NCI-H1417 (cell line): ENCODE results near the gene PPP1R7.
"Not testable (repeated sequence)": the region's sequence is repeated elsewhere in the genome, so short reads cannot be mapped to it uniquely, and the experiment has no call there.

ENCODE experiments used
- DNase-seq, 3 experiments: peaks; one replicate each; lab custom pipeline; 2025; lab: John Stamatoyannopoulos, UW

Gene PPP1R7

DNA sequence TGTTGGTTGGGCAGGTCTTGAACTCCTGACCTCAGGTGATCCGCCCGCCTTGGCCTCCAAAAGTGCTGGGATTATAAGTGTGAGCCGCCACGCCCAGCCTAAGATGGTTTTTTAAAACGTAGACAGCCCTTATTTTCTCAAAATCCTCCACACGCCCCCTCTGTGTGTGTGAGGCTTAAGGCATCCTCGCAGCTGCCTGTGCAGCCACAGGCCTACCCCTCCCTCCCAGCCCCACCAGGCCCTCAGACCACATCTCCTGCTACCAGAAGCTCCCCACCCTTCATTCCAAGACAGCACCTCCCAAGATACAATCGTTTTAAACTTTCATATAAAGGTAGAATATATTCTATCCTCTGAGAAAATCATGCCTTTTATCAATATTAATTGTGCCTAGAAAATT is 43.0 kb downstream of the PPP1R7 start:
- no peak for DNase-seq

DNA sequence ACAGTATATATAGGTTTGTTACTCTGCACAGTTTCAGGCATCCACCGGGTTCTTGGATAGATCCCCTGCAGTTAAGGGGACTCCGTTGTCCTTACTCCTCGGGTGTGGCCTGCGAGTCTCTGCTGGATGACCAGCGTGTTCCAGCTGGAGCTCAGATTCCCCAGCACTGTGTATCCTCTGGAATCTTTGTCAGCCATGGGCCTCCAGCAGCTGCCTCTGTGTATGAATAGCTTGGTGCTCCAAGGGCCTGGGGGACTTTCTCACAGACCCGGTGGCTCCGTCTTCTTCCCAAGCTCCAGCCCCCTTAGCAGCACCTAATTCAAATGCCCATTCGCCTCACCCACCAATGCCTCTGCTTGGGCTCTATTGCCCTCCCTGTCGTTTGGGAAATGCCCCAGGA is 44.5 kb downstream of the PPP1R7 start:
- DNase-seq: no peak

DNA sequence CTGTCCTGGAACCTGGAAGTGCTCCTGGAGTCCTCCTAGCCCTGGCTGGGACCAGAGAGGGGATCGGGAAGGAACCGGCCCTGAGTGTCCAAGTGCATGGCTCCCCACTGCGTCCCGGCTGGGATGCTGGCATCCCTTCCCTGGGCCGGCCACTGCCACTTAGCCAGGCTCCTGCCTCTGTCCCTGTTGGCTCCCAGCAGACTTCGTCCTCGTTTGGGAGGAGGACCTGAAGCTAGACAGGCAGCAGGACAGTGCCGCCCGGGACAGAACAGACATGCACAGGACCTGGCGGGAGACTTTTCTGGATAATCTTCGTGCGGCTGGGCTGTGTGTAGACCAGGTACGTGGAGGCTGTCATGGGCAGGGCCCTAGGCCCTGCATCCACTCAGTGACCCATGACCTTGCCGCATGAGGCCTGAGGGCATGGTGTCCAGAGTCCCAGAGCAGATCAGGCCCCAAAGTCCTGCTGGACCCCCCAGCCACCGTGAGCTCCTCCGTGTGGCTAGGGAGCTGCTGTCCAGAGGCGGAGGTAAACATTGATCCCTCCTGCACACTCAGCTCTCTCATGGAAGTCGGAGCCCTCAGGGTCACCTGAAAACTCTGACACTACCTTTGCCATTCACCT is 45.4 kb downstream of the PPP1R7 start:
- no peak for DNase-seq

DNA sequence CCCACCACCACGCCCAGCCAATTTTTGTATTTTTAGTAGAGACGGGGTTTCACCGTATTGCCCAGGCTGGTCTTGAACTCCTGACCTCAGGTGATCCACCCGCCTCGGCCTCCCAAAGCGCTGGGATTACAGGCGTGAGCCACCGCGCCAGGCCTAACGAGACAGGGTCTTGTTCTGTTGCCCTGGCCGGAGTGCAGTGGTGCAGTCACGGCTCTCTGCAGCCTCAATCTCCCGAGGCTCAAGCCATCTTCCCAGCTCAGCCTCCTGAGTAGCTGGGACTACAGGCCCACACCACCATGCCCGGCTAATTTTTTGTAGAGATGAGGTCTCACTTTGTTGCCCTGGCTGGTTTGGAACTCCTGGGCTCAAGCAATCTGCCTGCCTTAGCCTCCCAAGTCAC is 47.0 kb downstream of the PPP1R7 start:
- DNase-seq: not testable (repeated sequence)

DNA sequence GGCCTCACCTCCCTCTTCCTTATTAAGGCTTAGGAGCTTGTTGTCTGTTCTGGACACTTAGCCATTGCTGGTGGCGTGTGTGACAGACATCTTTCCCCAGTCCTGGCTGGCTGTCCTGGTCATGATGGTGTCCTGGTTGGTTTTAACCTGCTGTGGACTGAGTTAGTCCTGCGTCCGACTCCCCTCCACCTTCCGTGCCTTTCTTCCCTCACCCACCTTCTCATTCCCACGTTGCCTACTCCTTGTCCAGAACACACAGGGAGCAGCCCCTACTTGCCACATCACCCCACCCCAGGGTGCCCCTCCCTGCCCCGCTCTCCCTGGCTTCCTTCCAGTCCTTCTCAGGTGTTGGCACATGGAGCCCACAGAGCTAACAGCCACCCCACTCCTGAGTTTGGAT is 47.7 kb downstream of the PPP1R7 start:
- DNase-seq: no peak

DNA sequence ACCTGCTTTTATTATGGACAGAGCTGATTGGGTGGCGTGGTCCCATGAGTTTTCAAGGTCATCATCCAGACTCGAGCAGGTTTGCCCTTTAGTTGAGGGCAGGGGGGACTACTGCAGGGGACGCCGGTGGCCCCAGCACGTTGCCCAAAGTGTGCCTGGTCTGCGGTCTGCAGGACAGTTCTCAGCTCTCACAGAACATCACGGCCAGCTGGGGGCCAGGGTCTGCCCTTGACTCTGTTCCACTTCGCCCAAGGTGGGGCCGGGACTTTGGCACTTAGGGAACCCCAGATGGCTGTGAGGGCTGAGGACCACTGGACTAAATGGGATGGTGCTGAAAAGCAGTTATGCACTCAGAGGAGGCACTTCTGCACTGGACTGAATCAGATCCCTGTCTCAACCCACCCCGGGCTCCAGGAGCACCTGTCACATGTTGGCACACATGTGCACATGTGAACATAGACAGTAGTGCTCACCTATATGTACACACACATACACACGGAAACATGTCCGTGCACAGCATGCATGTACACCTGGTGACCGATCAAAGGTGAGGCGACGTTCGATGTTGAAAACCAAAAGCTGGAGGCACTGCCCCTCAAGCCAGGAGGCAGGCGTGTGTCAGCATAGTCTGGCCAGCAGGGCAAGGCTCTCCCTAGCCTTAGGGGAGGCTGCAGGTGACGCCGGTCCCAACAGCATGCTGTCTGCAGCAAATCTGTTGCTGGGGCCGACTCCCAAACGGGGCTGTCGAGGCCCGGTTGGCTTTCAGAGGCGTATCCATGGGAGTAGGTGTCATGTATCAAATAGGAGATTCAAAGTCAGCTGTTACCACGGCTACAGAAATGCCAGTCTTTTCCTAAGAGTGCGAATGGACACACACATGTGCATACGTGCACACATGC is 48.4 kb downstream of the PPP1R7 start:
- DNase-seq: no peak

DNA sequence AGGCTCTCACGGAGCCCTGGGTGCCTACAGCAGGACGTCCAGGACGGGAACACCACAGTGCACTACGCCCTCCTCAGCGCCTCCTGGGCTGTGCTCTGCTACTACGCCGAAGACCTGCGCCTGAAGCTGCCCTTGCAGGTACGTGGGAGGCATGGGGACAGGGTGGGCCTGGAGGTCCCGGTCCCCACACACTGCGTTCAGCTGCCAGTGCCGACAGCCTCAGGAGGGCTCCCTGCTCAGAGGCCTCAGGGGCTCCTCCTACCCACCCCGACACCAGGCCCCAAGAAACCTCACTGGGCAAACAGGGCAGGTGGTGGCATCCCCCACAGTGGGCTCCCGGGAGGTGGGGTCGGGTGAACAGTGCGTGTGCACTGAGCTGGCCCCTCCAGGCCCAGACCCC is 49.0 kb downstream of the PPP1R7 start:
- DNase-seq: no peak

DNA sequence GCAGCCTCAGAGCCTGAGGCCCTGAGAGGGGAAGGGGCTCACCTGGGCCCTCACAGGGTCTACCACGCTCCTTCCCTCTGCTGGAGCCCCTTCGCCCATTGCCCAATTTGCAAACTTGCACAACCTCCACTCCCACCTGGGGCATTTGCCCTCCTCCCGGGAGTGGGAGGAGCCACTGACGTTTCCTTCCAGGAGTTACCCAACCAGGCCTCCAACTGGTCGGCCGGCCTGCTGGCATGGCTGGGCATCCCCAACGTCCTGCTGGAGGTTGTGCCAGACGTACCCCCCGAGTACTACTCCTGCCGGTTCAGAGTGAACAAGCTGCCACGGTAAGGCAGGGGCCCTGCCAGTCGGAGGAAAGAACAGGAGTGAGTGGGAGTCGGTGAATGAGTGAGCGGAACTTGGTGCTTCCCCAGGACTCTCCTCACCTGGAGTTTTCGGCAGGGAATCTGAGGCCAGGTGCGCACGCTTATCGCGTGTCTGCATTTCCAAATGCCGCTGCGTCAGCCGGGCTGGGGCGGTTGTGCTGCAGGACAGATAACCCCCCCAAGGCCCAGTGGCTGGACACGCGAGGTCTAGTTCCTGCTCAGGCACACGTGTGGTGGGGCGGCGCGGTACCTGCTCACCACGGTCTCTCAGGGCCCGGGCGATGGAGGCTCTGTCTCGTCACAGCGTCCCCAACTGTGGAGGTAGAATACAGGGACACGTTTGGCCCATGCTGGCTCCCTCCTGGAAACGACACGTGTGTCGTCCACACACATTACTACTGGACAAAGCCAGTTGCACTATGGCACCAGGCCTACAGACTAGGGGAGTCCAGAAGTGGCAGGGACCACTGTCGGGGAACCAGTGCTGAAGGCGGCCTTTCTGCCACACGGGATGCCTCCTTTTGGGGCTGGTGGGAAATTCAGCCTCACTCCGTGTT is 49.9 kb downstream of the PPP1R7 start:
- no peak for DNase-seq

DNA sequence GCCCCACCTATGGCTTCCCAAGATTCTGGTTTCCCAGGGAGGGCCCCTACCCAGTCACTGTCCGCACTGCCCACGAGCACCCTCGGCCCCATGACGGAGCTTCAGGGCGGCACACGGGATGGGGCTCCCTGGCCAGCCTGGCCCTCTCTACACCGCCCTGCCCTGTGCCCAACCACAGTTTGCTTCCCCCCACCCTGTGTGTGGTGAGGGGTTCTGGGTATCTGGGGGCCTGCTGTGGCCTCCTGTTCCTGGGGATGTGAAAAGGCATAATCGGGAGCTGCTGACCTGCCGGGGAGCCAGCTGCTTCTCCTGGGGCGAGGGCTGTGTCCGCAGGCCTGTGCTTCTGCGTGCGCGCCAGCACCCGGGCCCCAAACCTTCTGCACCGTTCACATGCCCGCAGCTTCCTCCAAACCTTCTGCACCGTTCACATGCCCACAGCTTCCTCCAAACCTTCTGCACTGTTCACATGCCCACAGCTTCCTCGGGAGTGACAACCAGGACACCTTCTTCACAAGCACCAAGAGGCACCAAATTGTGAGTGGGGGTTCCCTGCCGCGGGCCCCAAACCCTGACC is 50.6 kb downstream of the PPP1R7 start:
- DNase-seq: no peak

DNA sequence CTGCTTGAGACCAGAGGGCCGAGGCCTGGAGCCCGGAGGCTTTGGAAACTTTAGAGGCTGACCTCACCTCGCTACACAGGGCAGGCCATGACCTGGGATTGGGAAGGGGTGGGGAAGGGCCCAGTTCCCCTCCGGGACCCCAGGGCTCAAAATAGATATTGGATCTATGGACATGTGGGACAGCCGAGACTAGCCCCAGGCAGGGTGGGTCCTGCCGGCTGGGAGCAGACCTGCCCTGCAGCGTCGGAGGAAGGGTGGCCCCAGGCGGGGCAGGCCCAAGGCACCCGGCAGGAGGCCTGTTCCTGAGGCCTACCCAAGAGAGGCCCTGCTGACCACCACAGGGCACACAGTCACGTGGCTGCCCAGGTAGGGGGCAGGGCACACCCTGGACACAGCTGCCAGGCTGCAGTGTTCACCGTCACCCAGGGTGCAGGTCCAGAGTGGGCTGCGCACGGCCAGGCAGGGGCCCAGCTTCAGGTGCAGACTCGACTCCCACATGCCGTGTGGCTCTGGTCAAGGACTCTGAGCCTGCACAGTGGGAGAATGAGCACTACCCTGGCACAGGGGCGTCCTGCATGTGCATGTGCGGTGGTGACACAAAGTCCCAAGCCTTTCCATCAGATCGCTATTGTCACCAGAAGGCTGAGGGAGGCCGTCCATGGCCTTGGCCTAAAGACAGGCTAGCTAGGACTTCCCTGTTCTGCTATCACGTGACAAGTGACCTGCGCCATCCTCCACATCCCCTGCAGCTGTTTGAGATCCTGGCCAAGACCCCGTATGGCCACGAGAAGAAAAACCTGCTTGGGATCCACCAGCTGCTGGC is 51.4 kb downstream of the PPP1R7 start:
- DNase-seq: no peak

DNA sequence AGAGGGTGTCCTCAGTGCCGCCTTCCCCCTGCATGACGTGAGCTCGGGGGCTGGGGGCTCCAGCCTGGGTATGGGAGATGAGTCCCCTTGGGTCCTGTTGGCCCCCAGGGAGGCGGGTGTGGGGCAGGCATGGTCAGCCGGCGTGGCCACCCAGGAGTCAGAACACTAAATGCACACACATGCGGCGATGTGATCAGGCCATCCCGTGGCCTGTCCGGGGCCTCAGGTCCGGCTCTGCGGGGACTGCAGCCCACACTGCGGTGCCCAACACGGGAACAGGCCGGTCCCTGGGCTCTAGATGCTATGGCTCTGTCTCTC is 52.0 kb downstream of the PPP1R7 start:
- no peak for DNase-seq

DNA sequence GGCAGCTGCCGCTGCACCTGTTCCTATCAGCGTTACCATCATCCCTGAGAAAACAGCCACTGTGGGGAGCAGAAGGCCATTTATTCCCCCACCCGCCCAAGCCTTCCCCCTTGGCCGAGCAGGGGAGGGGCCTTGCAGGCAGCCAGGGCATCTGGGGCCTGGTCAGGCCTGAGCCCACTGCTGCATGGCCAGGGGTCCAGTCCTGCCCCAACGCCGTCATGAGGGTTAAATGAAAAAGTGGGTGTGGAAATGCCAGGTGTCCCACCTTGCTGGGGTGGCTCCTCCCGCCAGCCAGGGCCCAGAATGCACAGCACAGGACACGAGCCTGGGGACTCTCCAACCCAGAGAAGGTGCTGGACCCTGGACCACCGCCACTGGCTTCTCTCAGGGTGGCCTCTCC is 52.4 kb downstream of the PPP1R7 start:
- DNase-seq: no peak

DNA sequence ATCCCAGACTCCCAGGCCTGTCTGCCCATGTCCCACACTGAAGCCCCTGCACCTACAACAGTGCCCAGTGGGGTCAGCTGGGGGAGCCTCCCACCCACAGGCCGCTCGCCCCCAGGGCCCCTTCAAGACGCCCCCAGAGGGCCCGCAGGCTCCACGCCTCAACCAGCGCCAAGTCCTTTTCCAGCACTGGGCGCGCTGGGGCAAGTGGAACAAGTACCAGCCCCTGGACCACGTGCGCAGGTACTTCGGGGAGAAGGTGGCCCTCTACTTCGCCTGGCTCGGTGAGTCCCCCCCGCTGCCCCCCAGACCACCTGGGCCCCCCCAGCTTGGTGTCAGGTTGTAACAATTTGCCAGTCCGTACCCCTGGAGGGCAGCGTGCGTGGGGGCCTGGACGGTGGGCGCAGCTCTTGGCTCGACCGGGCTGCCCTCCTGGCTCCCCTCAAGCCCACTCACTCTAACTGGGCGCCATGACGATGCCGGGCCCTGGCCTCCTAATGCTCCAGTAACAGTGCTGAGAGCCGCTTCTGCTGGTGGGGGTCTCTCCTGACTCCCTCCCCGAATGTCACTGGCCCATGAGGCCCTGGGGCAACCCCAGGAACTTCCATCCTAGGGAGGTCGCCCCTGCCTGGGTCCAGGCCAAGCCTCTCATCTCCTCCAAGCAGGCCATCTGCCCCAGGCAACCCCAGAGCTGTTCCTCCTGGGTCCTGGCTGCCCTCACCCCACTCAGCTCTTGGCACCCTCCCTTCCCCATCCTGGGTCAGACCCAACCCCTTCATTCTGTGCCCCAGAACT is 53.1 kb downstream of the PPP1R7 start:
- no peak for DNase-seq

DNA sequence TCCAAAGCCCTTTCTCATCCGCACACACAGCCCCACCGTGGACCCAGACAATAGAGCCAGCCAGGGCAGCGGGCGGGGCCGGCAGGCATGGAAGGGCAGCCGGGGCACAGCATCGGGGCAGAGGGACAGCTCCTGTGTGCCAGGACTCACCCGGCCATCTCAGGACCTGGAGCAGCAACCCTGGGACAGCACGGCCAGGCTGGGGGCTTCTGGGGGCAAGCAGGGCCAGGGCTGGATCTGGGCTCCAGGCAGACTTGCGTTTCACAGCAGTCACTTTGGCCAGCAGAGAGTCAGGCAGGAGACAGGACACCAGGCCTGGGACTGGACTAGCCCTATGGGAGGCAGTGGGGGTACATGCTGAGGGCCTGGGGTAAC is 53.7 kb downstream of the PPP1R7 start:
- no peak for DNase-seq

DNA sequence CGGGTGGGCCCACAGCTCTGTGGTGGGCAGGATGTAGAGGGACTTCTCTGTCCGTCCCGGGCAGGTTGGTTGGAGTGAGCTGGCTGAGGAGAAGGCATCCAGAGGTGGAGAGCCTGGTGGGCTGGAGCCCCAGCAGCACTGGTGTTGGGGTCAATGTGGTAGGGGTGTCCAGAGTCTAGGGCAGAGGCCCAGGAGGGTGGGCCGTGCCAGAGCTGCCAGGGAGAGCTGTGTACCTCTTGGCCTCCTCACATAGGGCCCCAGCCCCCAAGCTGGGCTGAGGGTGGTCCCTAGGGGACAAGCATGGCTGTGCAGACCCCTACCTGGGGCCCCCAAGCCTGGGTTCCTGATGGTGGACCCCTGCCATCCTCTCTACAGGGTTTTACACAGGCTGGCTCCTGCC is 54.2 kb downstream of the PPP1R7 start:
- no peak for DNase-seq

DNA sequence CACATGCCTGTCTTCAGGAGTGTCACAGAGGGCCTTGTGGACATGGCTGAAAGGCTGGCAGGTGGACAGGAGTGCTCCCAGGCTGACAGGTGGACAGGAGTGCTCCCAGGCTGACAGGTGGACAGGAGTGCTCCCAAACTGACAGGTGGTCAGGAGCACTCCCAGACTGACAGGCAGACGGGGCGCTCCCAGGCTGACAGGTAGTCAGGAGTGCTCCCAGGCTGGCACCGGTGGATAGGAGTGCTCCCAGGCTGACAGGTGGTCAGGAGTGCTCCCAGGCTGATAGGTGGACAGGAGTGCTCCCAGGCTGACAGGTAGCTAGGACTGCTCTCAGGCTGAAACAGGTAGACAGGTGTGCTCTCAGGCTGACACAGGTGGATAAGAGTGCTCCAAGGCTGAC is 54.8 kb downstream of the PPP1R7 start:
- DNase-seq: no peak

DNA sequence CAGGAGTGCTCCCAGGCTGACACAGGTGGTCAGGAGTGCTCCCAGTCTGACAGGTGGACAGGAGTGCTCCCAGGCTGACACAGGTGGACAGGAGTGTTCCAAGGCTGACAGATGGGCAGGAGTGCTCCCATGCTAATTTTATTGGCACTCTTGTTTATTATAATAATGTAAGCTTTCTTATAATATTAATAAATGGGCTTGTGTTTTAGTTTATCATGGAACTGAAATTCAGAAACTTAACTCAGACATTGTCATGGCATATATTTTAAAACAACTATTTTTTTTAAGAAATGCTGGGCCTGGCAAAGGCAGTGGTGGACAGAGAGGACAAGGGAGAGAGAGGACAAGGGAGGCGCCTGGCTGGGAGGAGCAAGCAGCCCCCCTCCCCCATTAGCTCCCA is 56.9 kb downstream of the PPP1R7 start:
- no peak for DNase-seq

DNA sequence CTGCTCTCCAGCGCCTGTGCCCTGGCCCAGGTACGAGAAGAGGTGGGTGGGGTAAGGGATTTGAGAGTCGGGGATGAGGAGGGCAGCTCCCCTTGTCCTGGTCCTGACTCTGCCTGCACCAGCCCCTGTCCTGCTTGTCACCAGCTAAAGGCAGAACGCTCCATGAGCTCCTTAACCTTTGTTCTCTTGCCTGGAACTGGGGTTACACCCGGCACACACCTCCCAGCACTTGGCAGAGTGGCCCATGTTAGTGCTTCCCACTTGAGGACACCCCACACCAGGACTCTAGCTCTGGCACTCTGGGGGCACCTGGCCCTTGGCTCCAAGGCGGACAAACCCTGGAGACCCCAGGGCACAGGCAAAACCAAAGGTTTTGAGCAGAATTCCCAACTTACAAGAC is 57.4 kb downstream of the PPP1R7 start:
- DNase-seq: no peak

DNA sequence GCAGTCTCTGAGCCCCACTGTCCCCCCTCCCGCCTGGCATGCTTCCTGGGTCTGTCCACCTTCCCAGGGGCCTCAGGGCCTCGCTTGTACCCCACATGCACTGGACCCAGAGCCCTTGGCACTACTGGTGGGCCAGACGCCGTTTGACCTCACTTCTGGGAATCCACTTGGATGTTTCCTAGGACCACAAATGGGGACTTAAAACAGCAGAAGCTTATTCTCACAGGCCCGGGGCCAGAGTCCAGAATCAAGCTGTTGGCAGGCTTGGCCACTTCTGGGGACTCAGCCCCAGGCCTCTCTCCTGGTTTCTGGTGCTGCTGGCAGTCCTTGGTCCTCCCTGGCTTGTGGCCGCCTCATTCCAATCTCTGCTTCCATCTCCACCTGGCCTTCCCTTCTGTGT is 57.8 kb downstream of the PPP1R7 start:
- DNase-seq: no peak

DNA sequence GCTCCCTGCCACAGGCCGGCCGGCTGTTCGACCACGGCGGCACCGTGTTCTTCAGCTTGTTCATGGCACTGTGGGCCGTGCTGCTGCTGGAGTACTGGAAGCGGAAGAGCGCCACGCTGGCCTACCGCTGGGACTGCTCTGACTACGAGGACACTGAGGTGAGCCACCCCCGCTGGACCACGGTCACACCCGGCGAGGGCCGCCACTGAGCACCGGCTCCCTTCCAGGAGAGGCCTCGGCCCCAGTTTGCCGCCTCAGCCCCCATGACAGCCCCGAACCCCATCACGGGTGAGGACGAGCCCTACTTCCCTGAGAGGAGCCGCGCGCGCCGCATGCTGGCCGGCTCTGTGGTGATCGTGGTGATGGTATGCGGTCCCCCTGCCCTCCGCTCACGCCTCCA is 59.0 kb downstream of the PPP1R7 start:
- no peak for DNase-seq

DNA sequence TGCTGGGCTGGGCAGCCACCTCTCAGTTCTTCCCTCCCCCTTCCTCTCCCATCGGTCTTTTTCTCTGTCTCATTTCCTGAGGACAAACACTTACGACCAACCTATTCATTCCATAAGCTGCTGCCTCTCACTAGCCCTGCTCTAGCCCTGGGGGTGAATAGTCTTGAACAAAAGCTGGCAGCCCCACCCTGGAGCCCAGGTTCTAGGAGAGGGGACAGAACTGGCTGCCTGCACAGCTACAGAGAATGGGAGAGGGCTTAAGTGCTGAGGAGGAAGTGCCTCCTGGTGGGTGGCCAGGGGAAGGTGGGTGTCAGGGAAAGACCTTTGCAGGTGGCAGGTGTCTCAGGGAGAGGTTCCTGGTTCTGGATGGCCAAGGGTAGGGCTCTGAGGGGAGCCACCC is 61.0 kb downstream of the PPP1R7 start:
- DNase-seq: peak in 2 of 3 experiments; percentile 35 to 69
